GM19099 (cell line): ENCODE results near the gene INHBC.

ENCODE experiments used
- POLR2A ChIP-seq: IDR thresholded peaks from 3 replicates; pipeline ENCODE4 v1.6.1; 2011; ENCODE audit warnings: low read depth; ENCODE audit not compliant: insufficient read length; ENCODE audit errors: extremely low read depth

INHBC gene

DNA sequence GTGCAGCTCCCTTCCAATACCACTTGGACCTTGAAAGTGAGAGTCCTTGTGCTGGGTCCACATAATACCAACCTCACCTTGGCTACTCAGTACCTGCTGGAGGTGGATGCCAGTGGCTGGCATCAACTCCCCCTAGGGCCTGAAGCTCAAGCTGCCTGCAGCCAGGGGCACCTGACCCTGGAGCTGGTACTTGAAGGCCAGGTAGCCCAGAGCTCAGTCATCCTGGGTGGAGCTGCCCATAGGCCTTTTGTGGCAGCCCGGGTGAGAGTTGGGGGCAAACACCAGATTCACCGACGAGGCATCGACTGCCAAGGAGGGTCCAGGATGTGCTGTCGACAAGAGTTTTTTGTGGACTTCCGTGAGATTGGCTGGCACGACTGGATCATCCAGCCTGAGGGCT, 14.8 kb downstream of the INHBC start:
- TF ChIP-seq POLR2A: no peak

DNA sequence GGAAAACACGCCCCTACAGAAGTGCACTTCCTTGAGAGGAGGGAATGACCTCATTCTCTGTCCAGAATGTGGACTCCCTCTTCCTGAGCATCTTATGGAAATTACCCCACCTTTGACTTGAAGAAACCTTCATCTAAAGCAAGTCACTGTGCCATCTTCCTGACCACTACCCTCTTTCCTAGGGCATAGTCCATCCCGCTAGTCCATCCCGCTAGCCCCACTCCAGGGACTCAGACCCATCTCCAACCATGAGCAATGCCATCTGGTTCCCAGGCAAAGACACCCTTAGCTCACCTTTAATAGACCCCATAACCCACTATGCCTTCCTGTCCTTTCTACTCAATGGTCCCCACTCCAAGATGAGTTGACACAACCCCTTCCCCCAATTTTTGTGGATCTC, 15.5 kb downstream of the INHBC start:
- no peak for TF ChIP-seq POLR2A

DNA sequence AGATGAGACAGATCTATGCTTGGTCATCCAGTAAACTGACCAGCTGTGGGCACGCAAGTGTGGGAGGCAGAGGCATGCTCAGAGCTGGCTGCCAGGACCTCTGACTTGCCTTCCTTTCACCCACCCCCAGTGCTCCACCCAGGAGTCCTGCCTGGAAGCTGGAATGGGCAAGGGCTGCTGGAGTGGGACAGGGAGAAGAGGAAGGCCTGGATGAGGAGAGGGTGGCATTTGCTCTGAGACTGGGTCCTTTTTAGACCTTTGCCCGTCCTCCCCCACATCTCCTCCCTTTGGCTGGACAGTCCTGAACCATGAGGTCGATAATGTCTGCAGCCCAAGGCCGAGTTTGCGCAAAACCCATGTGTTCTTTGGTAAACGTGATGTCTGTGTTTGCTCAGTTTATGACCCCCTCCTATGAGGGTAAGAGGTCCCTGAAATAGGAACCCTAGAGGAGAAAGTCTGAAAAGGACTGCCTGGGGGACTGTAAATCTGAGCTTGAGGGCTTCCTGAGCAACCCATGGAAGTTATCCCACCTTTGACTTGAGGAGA, 16.7 kb downstream of the INHBC start:
- TF ChIP-seq POLR2A: no peak

DNA sequence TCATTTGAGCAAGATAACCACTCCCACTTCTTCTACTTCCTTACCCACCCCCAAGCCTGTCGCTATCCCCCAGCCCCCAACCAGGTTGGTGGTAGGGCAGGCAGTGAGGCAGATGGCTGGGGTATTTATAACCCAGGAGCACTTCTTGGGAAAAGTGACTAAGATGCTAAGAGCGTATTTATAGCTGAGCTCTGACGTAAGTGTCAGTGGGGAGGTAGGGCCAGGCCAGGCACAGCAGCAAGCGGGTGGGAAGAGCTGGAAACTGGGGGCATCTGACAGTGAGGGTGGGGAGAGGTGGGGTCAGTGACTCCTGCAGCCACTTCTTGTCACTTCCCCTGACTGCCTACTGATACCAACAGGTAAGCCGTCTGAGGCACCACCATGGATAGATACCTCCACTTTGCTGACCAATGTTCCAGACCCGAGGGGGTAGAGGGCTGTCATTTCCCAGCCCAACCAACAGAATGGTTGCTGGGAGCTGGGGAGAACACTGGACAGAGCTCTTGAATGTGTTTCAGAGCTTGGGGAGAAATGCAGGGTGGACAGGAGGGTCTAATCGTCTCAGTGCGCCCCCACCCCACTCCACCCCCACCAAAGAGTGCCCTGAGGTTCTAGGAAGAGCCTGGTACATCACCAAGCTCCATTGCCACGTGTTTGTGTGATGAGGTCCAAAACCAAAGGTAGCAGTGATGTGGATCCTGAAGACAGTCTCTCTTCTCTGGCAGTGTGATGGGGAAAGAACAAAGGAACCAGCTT, 17.8 kb downstream of the INHBC start:
- TF ChIP-seq POLR2A: no peak

DNA sequence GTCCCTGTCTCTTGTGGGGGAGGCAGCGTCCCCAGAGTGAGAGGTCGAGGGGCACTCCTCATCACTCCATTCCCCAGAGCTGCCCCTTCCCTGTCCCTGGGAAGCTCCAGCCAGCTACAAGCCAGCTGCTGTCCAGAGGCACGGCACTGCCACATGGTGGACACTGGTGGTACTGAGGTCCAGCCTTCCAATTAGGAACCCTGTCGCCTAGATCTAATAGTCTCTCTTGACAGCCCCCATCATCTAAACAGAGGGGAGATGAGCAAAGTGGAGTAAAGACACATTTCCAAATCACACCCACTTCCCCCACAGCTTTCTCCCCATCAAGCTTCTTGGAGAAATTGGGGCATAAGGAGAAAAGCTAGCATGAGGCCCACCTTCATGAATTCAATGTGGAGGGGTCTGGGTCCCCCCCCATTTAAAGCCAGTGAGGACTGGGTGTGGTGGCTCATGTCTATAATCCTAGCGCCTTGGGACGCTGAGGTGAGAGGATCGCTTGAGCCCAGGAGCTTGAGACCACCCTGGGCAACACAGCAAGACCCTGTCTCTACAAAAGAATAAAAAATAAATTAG, 18.4 kb downstream of the INHBC start:
- TF ChIP-seq POLR2A: no peak

DNA sequence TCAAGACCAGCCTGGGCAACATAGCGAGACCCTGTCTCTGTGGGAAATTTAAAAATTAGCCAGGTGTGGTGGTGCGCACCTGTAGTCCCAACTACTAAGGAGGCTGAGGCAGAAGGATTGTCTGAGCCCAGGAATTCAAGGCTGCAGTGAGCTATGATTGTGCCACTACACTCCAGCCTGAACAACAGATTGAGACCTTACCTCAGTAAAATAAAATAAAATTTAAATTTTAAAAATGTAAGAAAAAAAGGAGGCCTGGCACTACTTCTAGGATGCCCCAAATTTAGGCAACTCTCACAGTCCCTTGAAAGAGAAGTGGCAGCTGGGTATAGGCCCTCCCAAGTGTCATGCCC, 19.6 kb downstream of the INHBC start:
- TF ChIP-seq POLR2A: no peak

DNA sequence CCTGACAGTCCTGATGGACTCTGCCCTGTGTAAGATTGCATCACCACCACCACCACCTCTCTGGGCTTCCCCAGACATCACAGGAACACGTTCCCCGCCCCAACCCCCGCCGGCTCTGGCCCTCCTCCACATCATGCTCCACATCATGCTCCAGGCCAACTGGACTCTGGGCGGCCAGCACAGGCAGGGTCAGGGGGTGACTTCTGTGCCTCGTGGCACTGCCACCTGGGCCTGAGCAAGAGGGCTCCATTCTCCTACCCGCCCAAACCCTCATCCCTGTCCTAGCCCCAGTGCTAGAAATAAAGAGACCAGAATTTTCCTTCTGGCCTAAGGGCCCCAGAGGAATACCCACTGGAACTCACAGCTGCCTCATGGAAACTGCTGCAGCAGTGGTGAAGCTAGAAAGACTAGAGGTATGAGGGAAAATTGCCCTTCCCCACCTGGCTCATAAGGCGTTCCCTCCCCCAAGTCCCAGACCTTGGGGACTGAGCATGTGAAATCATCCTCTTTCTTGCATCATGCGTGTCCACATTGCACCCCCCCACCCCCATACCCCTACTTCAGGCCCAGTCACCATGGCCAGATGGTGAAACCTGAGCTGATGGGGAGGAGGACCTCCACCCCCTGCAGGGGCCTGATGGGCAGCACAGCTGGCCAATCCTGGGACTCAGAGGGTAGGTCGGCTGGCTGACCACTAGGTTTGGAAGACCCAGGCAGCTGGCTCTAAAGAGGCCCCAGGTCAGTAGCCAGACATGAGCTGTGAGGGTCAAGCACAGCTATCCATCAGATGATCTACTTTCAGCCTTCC, 20.2 kb downstream of the INHBC start, which contains the start of gene INHBE:
TSS of gene INHBE (plus strand) at position 742 of the 808 bp plus-strand sequence. CDS start 230 bp downstream, outside the sequence.
- TF ChIP-seq POLR2A: peak; percentile 22

DNA sequence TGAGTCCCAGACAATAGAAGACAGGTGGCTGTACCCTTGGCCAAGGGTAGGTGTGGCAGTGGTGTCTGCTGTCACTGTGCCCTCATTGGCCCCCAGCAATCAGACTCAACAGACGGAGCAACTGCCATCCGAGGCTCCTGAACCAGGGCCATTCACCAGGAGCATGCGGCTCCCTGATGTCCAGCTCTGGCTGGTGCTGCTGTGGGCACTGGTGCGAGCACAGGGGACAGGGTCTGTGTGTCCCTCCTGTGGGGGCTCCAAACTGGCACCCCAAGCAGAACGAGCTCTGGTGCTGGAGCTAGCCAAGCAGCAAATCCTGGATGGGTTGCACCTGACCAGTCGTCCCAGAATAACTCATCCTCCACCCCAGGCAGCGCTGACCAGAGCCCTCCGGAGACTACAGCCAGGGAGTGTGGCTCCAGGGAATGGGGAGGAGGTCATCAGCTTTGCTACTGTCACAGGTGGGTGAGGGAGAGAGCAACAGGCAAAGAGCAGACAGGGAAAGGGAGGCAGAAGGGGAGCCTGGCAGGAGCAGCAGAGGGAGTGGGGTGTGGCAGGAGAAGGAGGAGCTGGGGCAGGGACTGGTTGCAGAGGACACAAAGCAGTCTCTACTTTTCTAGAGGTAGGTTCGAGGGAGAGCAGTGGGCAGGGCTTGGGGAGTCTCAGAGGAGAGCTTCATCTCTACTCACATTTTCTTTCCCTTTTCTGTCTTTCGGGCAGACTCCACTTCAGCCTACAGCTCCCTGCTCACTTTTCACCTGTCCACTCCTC, 21.0 kb downstream of the INHBC start:
- peak; percentile 3 for TF ChIP-seq POLR2A

DNA sequence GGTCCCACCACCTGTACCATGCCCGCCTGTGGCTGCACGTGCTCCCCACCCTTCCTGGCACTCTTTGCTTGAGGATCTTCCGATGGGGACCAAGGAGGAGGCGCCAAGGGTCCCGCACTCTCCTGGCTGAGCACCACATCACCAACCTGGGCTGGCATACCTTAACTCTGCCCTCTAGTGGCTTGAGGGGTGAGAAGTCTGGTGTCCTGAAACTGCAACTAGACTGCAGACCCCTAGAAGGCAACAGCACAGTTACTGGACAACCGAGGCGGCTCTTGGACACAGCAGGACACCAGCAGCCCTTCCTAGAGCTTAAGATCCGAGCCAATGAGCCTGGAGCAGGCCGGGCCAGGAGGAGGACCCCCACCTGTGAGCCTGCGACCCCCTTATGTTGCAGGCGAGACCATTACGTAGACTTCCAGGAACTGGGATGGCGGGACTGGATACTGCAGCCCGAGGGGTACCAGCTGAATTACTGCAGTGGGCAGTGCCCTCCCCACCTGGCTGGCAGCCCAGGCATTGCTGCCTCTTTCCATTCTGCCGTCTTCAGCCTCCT, 21.6 kb downstream of the INHBC start:
- no peak for TF ChIP-seq POLR2A

DNA sequence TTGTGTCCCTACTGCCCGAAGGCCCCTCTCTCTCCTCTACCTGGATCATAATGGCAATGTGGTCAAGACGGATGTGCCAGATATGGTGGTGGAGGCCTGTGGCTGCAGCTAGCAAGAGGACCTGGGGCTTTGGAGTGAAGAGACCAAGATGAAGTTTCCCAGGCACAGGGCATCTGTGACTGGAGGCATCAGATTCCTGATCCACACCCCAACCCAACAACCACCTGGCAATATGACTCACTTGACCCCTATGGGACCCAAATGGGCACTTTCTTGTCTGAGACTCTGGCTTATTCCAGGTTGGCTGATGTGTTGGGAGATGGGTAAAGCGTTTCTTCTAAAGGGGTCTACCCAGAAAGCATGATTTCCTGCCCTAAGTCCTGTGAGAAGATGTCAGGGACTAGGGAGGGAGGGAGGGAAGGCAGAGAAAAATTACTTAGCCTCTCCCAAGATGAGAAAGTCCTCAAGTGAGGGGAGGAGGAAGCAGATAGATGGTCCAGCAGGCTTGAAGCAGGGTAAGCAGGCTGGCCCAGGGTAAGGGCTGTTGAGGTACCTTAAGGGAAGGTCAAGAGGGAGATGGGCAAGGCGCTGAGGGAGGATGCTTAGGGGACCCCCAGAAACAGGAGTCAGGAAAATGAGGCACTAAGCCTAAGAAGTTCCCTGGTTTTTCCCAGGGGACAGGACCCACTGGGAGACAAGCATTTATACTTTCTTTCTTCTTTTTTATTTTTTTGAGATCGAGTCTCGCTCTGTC, 22.3 kb downstream of the INHBC start:
- no peak for TF ChIP-seq POLR2A

DNA sequence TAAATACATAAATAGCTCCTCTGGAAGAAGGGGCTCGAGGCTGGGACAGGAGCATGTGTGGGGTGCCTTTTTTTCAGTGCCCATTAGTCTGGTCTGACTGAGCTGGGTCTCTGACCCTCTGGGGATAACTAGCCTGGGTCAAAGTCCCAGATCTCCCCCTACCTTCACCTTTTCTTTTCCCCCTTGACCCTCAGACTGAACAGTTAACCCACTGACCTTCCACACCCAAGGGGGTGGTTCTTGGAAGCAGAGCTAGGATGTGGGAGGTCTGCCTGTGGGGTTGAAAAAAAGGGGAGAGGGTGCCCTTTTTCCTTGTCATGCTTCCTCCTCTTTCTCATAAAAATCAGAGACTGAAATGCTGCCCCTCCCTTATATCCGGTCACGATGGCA, 24.1 kb downstream of the INHBC start:
- TF ChIP-seq POLR2A: no peak

DNA sequence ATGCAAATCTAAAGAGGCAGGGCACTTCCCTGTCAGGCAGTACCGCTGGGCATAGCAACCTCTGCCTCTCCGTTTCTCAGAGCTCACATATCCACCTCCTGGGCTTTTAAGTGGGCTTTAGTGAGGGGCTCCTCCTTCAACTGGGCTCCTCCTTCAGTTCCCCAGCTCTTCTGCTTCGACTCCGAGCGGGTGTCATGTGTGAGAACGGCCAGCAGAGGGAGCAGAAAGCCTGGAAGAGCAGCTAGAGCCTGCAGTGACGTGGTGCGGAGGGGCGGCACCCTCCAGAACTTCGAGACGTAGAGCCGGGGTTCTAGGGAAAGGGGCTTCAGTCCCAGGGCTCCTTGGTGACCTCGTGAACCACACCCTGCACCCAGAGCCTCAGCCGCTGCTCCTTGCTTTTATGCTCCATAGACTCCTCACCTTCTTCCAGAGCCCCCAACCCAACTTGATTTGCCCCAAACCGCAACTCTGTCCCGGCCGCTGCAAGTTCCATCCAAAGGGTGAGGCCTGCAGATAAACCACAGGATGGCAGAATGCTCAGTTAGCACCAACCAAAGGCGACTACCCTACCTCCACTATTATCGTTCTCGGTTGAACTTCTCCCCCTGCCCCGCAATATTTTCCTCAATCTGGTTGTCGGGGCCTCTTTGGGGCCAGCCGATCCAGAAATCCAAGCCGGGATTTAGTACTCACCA, 24.6 kb downstream of the INHBC start:
- TF ChIP-seq POLR2A: peak; percentile 73

DNA sequence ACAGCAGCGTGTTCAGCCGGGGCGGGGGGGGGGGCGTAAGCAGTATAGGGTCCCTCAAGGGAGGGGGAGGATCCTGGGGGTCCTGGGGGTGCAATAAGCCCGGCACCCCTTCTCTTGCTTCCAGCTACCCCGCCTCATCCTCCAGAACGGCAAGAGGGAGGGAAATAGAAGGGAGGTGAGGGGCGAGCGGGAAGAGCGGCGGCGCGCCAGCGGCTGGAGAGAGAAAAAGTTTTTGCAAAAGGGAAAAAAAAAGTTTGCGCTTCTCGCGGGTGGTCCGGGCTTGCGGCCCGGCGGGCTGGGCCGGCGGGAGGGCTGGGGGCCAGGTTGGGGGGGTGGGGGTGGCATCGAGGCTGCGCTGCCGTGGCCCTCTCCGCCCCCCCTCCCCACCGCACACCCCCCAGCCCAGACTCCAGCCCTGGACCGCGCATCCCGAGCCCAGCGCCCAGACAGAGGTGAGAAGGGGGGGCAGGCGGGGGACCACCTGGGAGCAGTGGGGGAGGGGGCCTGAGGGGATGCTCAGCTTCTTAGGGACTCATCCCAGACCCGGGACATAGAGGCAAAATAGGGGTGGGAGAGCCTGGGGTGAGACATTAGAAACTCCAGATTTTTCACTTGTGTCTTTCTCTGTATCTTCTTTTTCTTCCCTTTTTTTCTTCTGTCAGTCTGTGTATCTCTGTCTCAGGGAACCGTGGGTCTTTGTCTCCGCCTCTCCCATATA, 25.3 kb downstream of the INHBC start, which contains the start of gene GLI1:
TSS of gene GLI1 (plus strand) at position 36 of the 718 bp plus-strand sequence. CDS start 3,907 bp downstream, outside the sequence.
- TF ChIP-seq POLR2A: no peak
